GM18511 (cell line): ENCODE results near the gene MAGI1.
"Not testable (repeated sequence)": the region's sequence is repeated elsewhere in the genome, so short reads cannot be mapped to it uniquely, and the experiment has no call there.

ENCODE experiments used
- ATAC-seq: cut with Tn5 transposase; IDR thresholded peaks from one replicate; pipeline ENCODE4 v1.9.1; 2021; ENCODE audit warnings: mild to moderate bottlenecking, moderate library complexity; ENCODE audit not compliant: unreplicated experiment

MAGI1 gene

GRCh38 chr3:65615329-65615728 is 423.4 kb downstream of the MAGI1 start:
- no peak for ATAC-seq

- no peak for ATAC-seq
Measured at GRCh38 chr3:65614585-65614984, 424.1 kb downstream of the MAGI1 start.

- not testable (repeated sequence) for ATAC-seq
Measured at GRCh38 chr3:65607965-65608460, 430.7 kb downstream of the MAGI1 start.

- no peak for ATAC-seq
Measured at GRCh38 chr3:65607101-65607500, 431.6 kb downstream of the MAGI1 start.

- ATAC-seq, result no peak
Measured at GRCh38 chr3:65605876-65606432, 432.8 kb downstream of the MAGI1 start.

GRCh38 chr3:65604863-65605526 is 433.7 kb downstream of the MAGI1 start:
- no peak for ATAC-seq

GRCh38 chr3:65603631-65604030 is 435.1 kb downstream of the MAGI1 start:
- no peak for ATAC-seq

- ATAC-seq, result no peak
Measured at GRCh38 chr3:65600888-65601287, 437.8 kb downstream of the MAGI1 start.

- no peak for ATAC-seq
Measured at GRCh38 chr3:65597952-65598413, 440.7 kb downstream of the MAGI1 start.

- ATAC-seq, result no peak
Measured at GRCh38 chr3:65597226-65597951, 441.3 kb downstream of the MAGI1 start.

- no peak for ATAC-seq
Measured at GRCh38 chr3:65596571-65597225, 442.0 kb downstream of the MAGI1 start.

- no peak for ATAC-seq
Measured at GRCh38 chr3:65596029-65596300, 442.8 kb downstream of the MAGI1 start.

GRCh38 chr3:65595222-65596028 is 443.3 kb downstream of the MAGI1 start:
- ATAC-seq, result no peak

- ATAC-seq, result no peak
Measured at GRCh38 chr3:65593780-65594752, 444.7 kb downstream of the MAGI1 start.

- ATAC-seq, result no peak
Measured at GRCh38 chr3:65591313-65591712, 447.4 kb downstream of the MAGI1 start.

GRCh38 chr3:65588884-65589283 is 449.8 kb downstream of the MAGI1 start:
- ATAC-seq, result no peak

GRCh38 chr3:65587650-65588439 is 450.9 kb downstream of the MAGI1 start:
- no peak for ATAC-seq

GRCh38 chr3:65584913-65585312 is 453.8 kb downstream of the MAGI1 start:
- ATAC-seq, result no peak

- ATAC-seq, result no peak
Measured at GRCh38 chr3:65584002-65584401, 454.7 kb downstream of the MAGI1 start.
